Measurements from ENCODE around the gene ADAMTS20. TPM values are rescaled to one million over a fixed set of nuclear protein-coding genes. Genes with fewer than 3 reads are reported as not detected.
A peak's percentile ranks its signal among the peaks of the same experiment; 100 is the strongest.

Gene ADAMTS20
- total and polyA plus RNA-seq, 2 experiments from 2014 or later, result not detected

DNA sequence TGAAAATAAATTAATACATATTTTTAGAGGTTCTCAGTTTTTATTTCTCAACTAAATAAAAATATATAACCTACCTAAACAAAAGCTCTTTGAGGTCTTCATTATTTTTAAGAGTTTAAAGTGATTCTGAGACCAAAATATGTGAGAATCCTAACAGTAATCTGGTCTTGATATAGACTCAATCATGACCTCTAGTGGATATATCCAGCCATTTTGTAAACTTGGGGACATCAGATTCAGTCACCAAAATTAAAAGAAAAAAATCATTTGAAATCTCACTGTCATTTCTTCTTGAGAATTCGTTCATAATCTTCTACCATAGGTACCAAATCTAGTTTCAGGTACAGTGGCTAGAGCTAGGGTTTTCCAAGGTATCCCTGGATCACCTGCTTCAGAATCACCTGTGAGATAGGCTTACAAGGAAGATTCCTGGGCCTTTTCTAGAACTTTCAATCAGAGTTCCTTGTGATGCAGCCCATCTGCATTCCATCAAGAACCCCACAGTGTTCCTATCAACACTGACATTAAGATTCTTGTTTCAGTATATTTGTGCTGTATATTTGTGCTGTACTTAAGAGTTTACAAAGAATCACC, 214.9 kb downstream of the ADAMTS20 start:
- H3F3A ChIP-seq (ENCODE audit: insufficient read depth), result peaks cover 42% of the 10 kb centered on the region
- no peak overlapping the region for H3K4me3 ChIP-seq
- H3K9ac ChIP-seq, result no peak overlapping the region
- no peaks in the 10 kb centered on the region for H3K36me3 ChIP-seq (ENCODE audit: low read depth)
- 0 out of 2 replicates have a peak overlapping the region, but pooled peaks have one; percentile 52 for H3K27ac ChIP-seq
- no peaks in the 10 kb centered on the region for H4K20me1 ChIP-seq (ENCODE audit: insufficient read depth)
- H3K9me3 ChIP-seq (ENCODE audit: low read depth), result no peaks in the 10 kb centered on the region
- 0% methylated on average over 1 of the region's 1 CpG for WGBS, 2 experiments (ENCODE audit: low coverage in 1 of 2, low lambda C conversion rate in 2 of 2, missing lambda C conversion rate in 2 of 2)
- DNase-seq, result peak; percentile 67
- peaks cover 57% of the 10 kb centered on the region for H3K4me1 ChIP-seq (ENCODE audit: insufficient read depth)
- no peak overlapping the region for H2AFZ ChIP-seq
- no peaks in the 10 kb centered on the region for H3K79me2 ChIP-seq (ENCODE audit: insufficient read depth)
- in situ Hi-C loops (cut with MboI), result loop anchor here (10.0 kb wide), 1 partner anchor 862 kb away; no protein-coding TSS in a partner anchor
- H3K4me2 ChIP-seq (ENCODE audit: unreplicated experiment), result no peak overlapping the region
- TF ChIP-seq EZH2 (IDR thresholded peaks at IDR 0.05; ENCODE audit: insufficient read depth, poor library complexity, severe bottlenecking) (no peak), EZH2phosphoT487 (IDR thresholded peaks at IDR 0.05; ENCODE audit: insufficient read depth, low read depth) (no peak)
- no peaks in the 10 kb centered on the region for H3K27me3 ChIP-seq (replicated peaks; ENCODE audit: insufficient read depth)
- no peaks in the 10 kb centered on the region for H3K9me2 ChIP-seq (ENCODE audit: insufficient read depth)

DNA sequence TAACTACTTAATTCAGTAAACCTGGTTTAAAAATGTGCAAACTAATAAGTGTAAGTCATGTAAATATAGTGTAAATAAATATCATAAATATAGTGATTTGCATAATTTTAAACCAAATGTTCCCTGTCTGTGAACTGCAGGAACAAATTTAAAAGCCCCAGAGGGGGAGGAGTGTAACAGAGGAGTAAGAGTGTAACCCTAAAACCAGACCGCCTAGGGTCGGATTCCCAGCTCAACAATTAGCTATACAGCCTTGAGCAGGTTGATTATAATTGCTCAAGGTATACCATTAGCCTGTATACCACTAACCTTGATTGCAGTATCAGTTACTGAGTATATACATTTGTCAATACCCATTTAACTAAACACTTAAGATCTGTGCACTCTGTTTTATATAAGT, 218.4 kb downstream of the ADAMTS20 start:
- Histone ChIP-seq H2AFZ (peak overlapping the region; percentile 2; the same call in 1 of the 2 replicates), H4K20me1 (ENCODE audit: insufficient read depth) (no peaks in the 10 kb centered on the region)
- in situ Hi-C loops (cut with MboI), result loop anchor here (10.0 kb wide), 1 partner anchor 859 kb away; no protein-coding TSS in a partner anchor

DNA sequence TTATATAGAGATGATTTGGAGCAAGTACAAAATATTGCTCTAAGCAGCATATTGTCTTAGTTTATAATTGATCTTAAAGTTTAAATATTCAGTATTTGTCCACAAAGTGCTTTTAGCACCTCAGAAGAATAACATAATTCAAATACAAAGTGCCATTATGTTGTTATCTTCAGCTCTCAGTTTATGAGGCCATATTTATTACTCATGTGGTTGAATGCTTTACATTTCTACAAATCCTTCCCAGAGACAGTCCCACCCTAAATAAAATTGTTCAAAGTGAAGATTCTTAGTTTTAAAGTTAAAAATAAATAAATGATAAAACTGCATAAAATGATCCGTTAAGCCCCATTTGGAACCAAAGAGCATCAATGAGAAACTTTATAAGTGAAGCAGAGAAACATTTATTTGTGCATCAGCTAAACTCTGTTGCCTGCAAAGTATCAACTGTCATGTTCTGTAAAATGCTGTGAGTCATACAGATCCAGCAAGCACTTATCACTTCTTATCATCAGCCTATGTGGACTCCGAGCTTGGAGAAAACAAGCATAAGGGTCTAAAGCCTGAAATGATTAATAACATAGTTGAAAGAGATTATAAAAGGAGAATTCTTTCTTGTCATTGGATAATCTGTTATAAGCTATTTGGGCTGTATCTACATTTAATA, 218.9 kb downstream of the ADAMTS20 start:
- peak overlapping the region; percentile 40 for H3K4me2 ChIP-seq (ENCODE audit: unreplicated experiment)
- H3F3A ChIP-seq (ENCODE audit: insufficient read depth), result peaks cover 26% of the 10 kb centered on the region
- no peak overlapping the region for H3K27ac ChIP-seq
- no peaks in the 10 kb centered on the region for H3K36me3 ChIP-seq (ENCODE audit: low read depth)
- H3K4me3 ChIP-seq, result no peak overlapping the region
- no peaks in the 10 kb centered on the region for H3K9me2 ChIP-seq (ENCODE audit: insufficient read depth)
- H3K9ac ChIP-seq, result no peak overlapping the region
- no peaks in the 10 kb centered on the region for H4K20me1 ChIP-seq (ENCODE audit: insufficient read depth)
- 55 to 57% methylated on average over 2 of the region's 2 CpGs for WGBS, 2 experiments (ENCODE audit: low coverage in 1 of 2, low lambda C conversion rate in 2 of 2, missing lambda C conversion rate in 2 of 2)
- H2AFZ ChIP-seq, result peak overlapping the region; percentile 2; the same call in 1 of the 2 replicates
- peak; percentile 55 for DNase-seq
- no peaks in the 10 kb centered on the region for H3K27me3 ChIP-seq (replicated peaks; ENCODE audit: insufficient read depth)
- H3K9me3 ChIP-seq (ENCODE audit: low read depth), result no peaks in the 10 kb centered on the region
- in situ Hi-C loops (cut with MboI), result loop anchor here (10.0 kb wide), 1 partner anchor 858 kb away; no protein-coding TSS in a partner anchor
- TF ChIP-seq EZH2phosphoT487 (IDR thresholded peaks at IDR 0.05; ENCODE audit: insufficient read depth, low read depth) (no peak), EZH2 (IDR thresholded peaks at IDR 0.05; ENCODE audit: insufficient read depth, poor library complexity, severe bottlenecking) (no peak)
- H3K79me2 ChIP-seq (ENCODE audit: insufficient read depth), result no peaks in the 10 kb centered on the region
- peaks cover 43% of the 10 kb centered on the region for H3K4me1 ChIP-seq (ENCODE audit: insufficient read depth)

More for the DNA sequence above, 218.4 kb downstream of the ADAMTS20 start:
- H3K4me3 ChIP-seq, result no peak overlapping the region
- DNase-seq, result no peak
- peaks cover 31% of the 10 kb centered on the region for H3F3A ChIP-seq (ENCODE audit: insufficient read depth)
- H3K4me2 ChIP-seq (ENCODE audit: unreplicated experiment), result peak overlapping the region; percentile 40
- H3K4me1 ChIP-seq (ENCODE audit: insufficient read depth), result peaks cover 48% of the 10 kb centered on the region
- TF ChIP-seq EZH2 (IDR thresholded peaks at IDR 0.05; ENCODE audit: insufficient read depth, poor library complexity, severe bottlenecking) (no peak), EZH2phosphoT487 (IDR thresholded peaks at IDR 0.05; ENCODE audit: insufficient read depth, low read depth) (no peak)
- H3K79me2 ChIP-seq (ENCODE audit: insufficient read depth), result no peaks in the 10 kb centered on the region
- H3K9me2 ChIP-seq (ENCODE audit: insufficient read depth), result no peaks in the 10 kb centered on the region
- H3K9ac ChIP-seq, result no peak overlapping the region
- no peak overlapping the region for H3K27ac ChIP-seq
- no peaks in the 10 kb centered on the region for H3K36me3 ChIP-seq (ENCODE audit: low read depth)
- WGBS, 2 experiments (ENCODE audit: low coverage in 1 of 2, low lambda C conversion rate in 2 of 2, missing lambda C conversion rate in 2 of 2), result 97 to 100% methylated on average over 2 of the region's 2 CpGs
- H3K9me3 ChIP-seq (ENCODE audit: low read depth), result no peaks in the 10 kb centered on the region
- no peaks in the 10 kb centered on the region for H3K27me3 ChIP-seq (replicated peaks; ENCODE audit: insufficient read depth)

DNA sequence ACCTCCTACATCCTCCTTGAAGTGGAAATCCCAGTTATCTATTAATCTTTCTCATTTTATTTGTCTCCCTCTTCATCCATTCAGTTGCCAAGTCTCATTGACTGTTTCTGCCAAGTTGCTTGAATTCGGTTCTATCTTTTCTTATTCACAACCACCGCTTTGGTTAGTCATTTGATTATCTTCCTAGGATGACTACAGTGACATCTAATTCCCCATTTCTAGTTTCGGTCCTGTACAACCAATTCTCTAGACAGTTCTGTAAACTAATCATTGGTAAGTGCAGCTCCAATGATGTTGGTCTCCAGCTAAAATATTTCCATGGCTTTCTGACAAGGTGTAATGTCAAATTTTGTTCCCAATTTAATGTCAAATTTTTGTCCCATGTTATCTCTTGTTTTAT, 220.1 kb downstream of the ADAMTS20 start:
- H3K9me2 ChIP-seq (ENCODE audit: insufficient read depth), result no peaks in the 10 kb centered on the region
- no peak overlapping the region for H3K4me3 ChIP-seq
- no peak for DNase-seq
- H3K4me1 ChIP-seq (ENCODE audit: insufficient read depth), result peaks cover 31% of the 10 kb centered on the region
- H3F3A ChIP-seq (ENCODE audit: insufficient read depth), result peaks cover 14% of the 10 kb centered on the region; the same call in 1 of the 2 replicates
- no peaks in the 10 kb centered on the region for H3K27me3 ChIP-seq (replicated peaks; ENCODE audit: insufficient read depth)
- H3K27ac ChIP-seq, result no peak overlapping the region
- no peaks in the 10 kb centered on the region for H4K20me1 ChIP-seq (ENCODE audit: insufficient read depth)
- H3K36me3 ChIP-seq (ENCODE audit: low read depth), result no peaks in the 10 kb centered on the region
- in situ Hi-C loops (cut with MboI), result loop anchor here (10.0 kb wide), 1 partner anchor 857 kb away; no protein-coding TSS in a partner anchor
- TF ChIP-seq EZH2phosphoT487 (IDR thresholded peaks at IDR 0.05; ENCODE audit: insufficient read depth, low read depth) (no peak), EZH2 (IDR thresholded peaks at IDR 0.05; ENCODE audit: insufficient read depth, poor library complexity, severe bottlenecking) (no peak)
- no peaks in the 10 kb centered on the region for H3K9me3 ChIP-seq (ENCODE audit: low read depth)
- H3K4me2 ChIP-seq (ENCODE audit: unreplicated experiment), result no peak overlapping the region
- H2AFZ ChIP-seq, result no peak overlapping the region
- no peaks in the 10 kb centered on the region for H3K79me2 ChIP-seq (ENCODE audit: insufficient read depth)
- no peak overlapping the region for H3K9ac ChIP-seq
- WGBS, 2 experiments (ENCODE audit: low coverage in 1 of 2, low lambda C conversion rate in 2 of 2, missing lambda C conversion rate in 2 of 2), result 64% methylated on average over 3 of the region's 3 CpGs

All from GM23248 (cell line).